Pancreas (tissue), 10 donors: ENCODE data around the gene ABCC10. TPM values are rescaled to one million over a fixed set of nuclear protein-coding genes. Genes with fewer than 3 reads are reported as not detected.

ENCODE experiments used
- ATAC-seq, 4 donors: fragments of 200-7000 bp; cut with Tn5 transposase; one replicate each; pipeline versions ENCODE4 v1.8.0 to v1.9.1; 2020; ENCODE audit warnings: mild to moderate bottlenecking in 4 of 4, moderate library complexity in 4 of 4
- DNase-seq, 6 donors: peaks; one replicate each; pipeline ENCODE4 v3.0.0-alpha.2; 2020
- FAIRE-seq: peaks from 2 replicates; lab custom pipeline; 2012; peaks lifted over from hg19 to GRCh38; lab: Jason Lieb, UNC
- H3K27ac ChIP-seq, 4 donors: fragments of 200-600 bp; sonication (generic); 1 replicate in 3 of 4; 2 replicates in 1 of 4; pipeline versions ENCODE4 v1.5.0 to v1.8.0; 2020
- H3K27me3 ChIP-seq, 4 donors: fragments of 200-600 bp; one replicate each; pipeline ENCODE4 v1.8.0; 2021
- H3K36me3 ChIP-seq, 3 donors: fragments of 200-600 bp; sonication (generic) in 1 of 3; one replicate each; pipeline versions ENCODE4 v1.5.0 to v1.8.0; 2020 to 2021
- H3K4me1 ChIP-seq, 3 donors: fragments of 200-600 bp; one replicate each; pipeline ENCODE4 v1.8.0; 2021
- H3K4me3 ChIP-seq, 4 donors: fragments of 200-600 bp; sonication (generic) in 2 of 4; one replicate each; pipeline versions ENCODE4 v1.5.0 to v1.8.0; 2020 to 2021
- H3K9me3 ChIP-seq, 4 donors: fragments of 200-600 bp; one replicate each; pipeline ENCODE4 v1.8.0; 2021
- WGBS, 2 donors: extraction: QIAGEN DNeasy Blood & Tissue Kit; methylation state at CpG; one replicate each; pipeline ENCODE4 v1.1.7; 2013; 5-methylcytosine and 5-hydroxymethylcytosine counted together
- intact Hi-C, 3 donors: fragments of 100-400 bp; cut with DNase I; formaldehyde crosslinking; loops; one replicate each; pipeline versions ENCODE4 v1.11.1 to v1.14.2; 2022
- polyA plus RNA-seq, 2 donors: library from polyadenylated mRNA; stranded (reverse); fragments of 200-250 nt; gene quantifications; one replicate each; pipeline ENCODE4 v1.2.3, GENCODE V29; 2013
- total RNA-seq, 6 donors: library from RNA; stranded (reverse); fragmentation: NEBNext Ultra II Directional in 4 of 6; extraction: Animal tissue kit (Norgen Biotek cat#: 25700) in 4 of 6; gene quantifications; one replicate each; pipeline versions ENCODE4 v1.2.1 to v1.2.4, GENCODE V29; 2021 to 2023
- TF ChIP-seq, protein P1 (sequence below), 4 donors: fragments of 200-600 bp; sonication (generic) in 3 of 4; IDR thresholded peaks; one replicate each; pipeline versions ENCODE4 v1.5.0 to v1.8.0; 2021; ENCODE audit warnings: antibody characterized with exemption in 4 of 4
- donor health status: healthy with polysubstance abuse.
- donor health status: DM: no; HTN: no; CAD: no; lungs with moderate emphysema.
- donor health status: DM: no; HTN: no; CAD: no.
- donor health status: control.
- donor health status: control.
- donor health status: Bipolar disorder and iron deficiency.
- donor health status: DM: yes; HTN: yes; CAD: no.
- donor health status: DM: no; HTN: no; CAD: no.
- donor health status: DM: no; HTN: no; CAD: no.
- donor health status: DM: yes; HTN: yes; CAD: no.

ABCC10 gene
- total and polyA plus RNA-seq, 8 donors, result 14.0 to 54.8 (median 19.9) TPM

DNA sequence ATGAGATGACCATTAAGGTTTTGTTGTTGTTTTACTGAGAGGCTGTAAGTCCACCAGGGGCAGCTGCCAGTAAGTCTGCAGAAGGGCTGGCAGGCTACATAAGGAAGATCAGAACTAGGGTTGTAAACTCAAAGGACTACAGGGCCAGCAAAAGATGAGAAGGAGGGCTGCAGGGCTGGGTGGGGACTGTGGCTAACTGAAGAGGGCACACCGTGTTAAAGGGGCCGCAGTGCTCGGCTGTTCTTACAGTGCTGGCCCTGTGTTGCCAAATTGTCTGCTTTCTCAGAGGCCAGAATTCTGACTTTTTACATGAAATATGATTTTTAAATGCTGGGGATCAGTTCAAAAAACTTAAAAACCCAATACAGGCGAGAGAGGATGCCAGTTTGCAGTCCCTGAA, 32.4 kb upstream of the ABCC10 start:
- TF ChIP-seq, protein P1, sequence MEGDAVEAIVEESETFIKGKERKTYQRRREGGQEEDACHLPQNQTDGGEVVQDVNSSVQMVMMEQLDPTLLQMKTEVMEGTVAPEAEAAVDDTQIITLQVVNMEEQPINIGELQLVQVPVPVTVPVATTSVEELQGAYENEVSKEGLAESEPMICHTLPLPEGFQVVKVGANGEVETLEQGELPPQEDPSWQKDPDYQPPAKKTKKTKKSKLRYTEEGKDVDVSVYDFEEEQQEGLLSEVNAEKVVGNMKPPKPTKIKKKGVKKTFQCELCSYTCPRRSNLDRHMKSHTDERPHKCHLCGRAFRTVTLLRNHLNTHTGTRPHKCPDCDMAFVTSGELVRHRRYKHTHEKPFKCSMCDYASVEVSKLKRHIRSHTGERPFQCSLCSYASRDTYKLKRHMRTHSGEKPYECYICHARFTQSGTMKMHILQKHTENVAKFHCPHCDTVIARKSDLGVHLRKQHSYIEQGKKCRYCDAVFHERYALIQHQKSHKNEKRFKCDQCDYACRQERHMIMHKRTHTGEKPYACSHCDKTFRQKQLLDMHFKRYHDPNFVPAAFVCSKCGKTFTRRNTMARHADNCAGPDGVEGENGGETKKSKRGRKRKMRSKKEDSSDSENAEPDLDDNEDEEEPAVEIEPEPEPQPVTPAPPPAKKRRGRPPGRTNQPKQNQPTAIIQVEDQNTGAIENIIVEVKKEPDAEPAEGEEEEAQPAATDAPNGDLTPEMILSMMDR (IDR thresholded peaks at IDR 0.05), result no peak
- H3K4me3 ChIP-seq, result no peak overlapping the region
- H3K36me3 ChIP-seq, result no peaks in the 10 kb centered on the region
- intact Hi-C loops, result no loop called here
- H3K4me1 ChIP-seq, result peaks cover 0 to 5% (median 0%) of the 10 kb centered on the region in 3 donors
- H3K27ac ChIP-seq, result no peak overlapping the region
- ATAC-seq, result no peak
- no peak for FAIRE-seq
- no peaks in the 10 kb centered on the region for H3K27me3 ChIP-seq
- 97 to 98% methylated on average over 4 of the region's 4 CpGs for WGBS, 2 donors
- H3K9me3 ChIP-seq, result no peaks in the 10 kb centered on the region
- DNase-seq, result no peak

DNA sequence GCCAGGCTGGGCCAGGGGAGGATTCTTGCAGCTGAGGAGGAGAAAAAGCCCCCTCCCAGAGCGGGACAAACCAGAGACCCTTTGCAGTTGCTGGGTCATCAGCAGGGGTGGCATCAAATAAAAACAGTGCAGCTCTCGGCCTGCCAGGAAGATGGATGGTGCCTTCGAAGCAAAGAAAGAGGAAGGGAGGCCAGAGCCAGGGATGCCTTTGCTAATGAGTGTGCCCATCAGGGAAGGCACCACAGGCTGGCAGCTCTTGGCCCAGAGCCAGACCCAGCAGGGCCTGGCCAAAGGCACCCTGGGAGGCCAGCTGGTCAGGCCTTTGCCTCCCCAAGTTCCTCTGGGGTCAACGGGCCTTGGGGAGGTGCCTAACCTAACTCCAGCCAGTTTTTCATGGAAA, 31.6 kb upstream of the ABCC10 start:
- DNase-seq, result peak in 3 of 6 donors; percentile 38 to 66 (median 54)
- peaks cover 0 to 5% (median 0%) of the 10 kb centered on the region in 3 donors for H3K4me1 ChIP-seq
- FAIRE-seq, result no peak
- peak in 2 of 4 donors; percentile 29 to 43 for ATAC-seq
- no peaks in the 10 kb centered on the region for H3K36me3 ChIP-seq
- intact Hi-C loops, result no loop called here
- TF ChIP-seq, protein P1 (IDR thresholded peaks at IDR 0.05), result no peak
- H3K9me3 ChIP-seq, result no peaks in the 10 kb centered on the region
- 54 to 57% methylated on average over 4 of the region's 4 CpGs for WGBS, 2 donors
- no peak overlapping the region for H3K27ac ChIP-seq
- no peak overlapping the region for H3K4me3 ChIP-seq
- H3K27me3 ChIP-seq, result no peaks in the 10 kb centered on the region

DNA sequence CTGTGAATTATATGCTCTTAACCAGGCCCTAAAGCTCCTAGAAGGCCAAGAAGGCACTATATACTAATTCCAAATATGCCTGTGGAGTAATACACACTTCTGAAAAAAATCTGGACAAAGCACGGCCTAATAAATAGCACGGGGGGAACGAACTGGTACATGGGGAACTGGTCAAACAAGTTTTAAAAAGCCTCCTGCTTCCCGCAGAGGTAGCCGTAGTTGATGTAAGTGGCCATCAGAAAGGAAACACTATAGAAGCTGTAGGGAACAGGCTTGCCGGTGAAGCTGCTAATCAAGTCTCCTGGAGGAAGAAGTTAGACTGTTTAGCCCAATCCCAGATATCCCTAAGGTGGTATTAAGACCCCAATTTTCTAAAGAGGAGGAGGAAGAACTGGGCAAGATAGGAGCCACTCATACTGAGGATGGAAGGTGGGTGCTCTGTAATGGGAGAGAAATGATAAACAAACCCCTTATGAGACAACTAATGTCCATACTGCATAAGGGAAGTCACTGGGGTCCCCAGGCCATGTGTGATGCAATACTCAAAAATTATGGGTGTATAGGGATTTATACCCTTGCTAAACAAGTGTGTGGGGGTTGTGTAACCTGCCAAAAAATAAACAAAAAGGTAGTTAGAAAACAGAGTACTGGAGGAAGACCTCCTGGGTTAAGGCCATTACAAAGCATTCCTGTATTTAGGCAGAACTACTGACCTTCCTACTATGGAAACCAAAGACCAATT, 30.8 kb upstream of the ABCC10 start:
- H3K27ac ChIP-seq, result no peak overlapping the region
- TF ChIP-seq, protein P1 (IDR thresholded peaks at IDR 0.05), result no peak

DNA sequence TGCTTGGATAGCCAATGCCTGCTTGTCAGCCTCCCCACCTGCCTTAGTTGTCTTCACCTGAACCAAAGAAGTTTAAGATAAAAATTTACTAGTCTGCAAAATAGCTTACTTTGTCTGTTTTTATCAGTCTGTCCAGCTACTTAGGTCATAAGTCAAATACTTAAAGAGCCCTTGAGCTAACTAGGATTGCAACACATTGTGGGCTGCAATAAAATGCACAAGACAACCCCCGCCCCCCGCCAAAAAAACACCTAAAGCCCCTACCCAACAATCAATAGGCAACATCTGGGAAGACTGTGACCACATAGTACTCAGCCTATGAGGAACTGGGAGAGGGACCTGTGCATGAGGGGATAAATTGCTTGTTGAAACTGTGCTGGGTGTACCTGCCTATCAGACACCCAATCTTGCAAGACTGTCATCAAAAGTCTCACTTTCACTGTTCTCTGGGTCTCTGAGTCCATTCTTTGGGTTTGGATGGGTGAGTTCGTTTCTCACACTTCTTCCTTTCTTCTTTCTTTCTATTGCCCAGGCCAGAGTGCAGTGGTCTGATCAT, 27.3 kb upstream of the ABCC10 start:
- DNase-seq (no peak), FAIRE-seq (no peak), ATAC-seq (no peak)
- TF ChIP-seq, protein P1 (IDR thresholded peaks at IDR 0.05), result no peak
- H3K9me3 ChIP-seq, result no peaks in the 10 kb centered on the region
- no peak overlapping the region for H3K27ac ChIP-seq
- H3K36me3 ChIP-seq, result no peaks in the 10 kb centered on the region
- H3K4me1 ChIP-seq, result peaks cover 0 to 5% (median 0%) of the 10 kb centered on the region in 3 donors
- intact Hi-C loops, result no loop called here
- H3K4me3 ChIP-seq, result no peak overlapping the region
- H3K27me3 ChIP-seq, result no peaks in the 10 kb centered on the region
- WGBS, 2 donors, result 84 to 85% methylated on average over 3 of the region's 3 CpGs

More for the DNA sequence above, 30.8 kb upstream of the ABCC10 start:
- ATAC-seq (peak in 3 of 4 donors; percentile 63 to 85 (median 66)), DNase-seq (no peak), FAIRE-seq (no peak)
- intact Hi-C loops, result no loop called here
- Histone ChIP-seq H3K9me3 (no peaks in the 10 kb centered on the region), H3K4me1 (peaks cover 0 to 5% (median 0%) of the 10 kb centered on the region in 3 donors), H3K4me3 (no peak overlapping the region), H3K36me3 (no peaks in the 10 kb centered on the region), H3K27me3 (no peaks in the 10 kb centered on the region)
- 14 to 18% methylated on average over 6 of the region's 6 CpGs for WGBS, 2 donors

DNA sequence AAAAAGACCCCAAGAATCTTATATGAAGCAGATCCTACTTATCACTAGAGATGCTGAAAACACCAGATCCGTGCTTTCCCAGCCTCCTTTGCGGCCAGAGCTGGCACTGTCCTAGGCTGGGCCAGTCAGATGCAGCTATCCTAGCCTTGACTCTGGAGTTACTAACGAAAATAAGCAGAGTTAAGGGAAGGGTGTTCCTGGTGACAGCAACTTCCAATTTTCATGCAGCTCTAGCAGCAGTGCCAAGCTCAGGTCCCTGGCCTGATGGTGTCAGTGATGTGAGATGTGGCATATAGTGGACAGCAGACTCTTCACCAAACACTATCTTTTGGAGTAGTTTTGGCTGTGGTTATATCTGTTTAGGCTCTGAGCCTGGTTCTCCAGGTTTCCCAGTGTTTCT, 25.6 kb upstream of the ABCC10 start:
- Histone ChIP-seq H3K36me3 (no peaks in the 10 kb centered on the region), H3K27me3 (no peaks in the 10 kb centered on the region), H3K9me3 (no peaks in the 10 kb centered on the region), H3K4me1 (no peaks in the 10 kb centered on the region), H3K27ac (no peak overlapping the region), H3K4me3 (no peak overlapping the region)
- DNase-seq (no peak), ATAC-seq (no peak), FAIRE-seq (no peak)
- intact Hi-C loops, result no loop called here
- 86 to 92% methylated on average over 3 of the region's 3 CpGs for WGBS, 2 donors
- TF ChIP-seq, protein P1 (IDR thresholded peaks at IDR 0.05), result no peak
